Stimulated activated CD8-positive, alpha-beta memory T cell treated with anti-CD3 and anti-CD28 coated beads, Interleukin-7, amount 100 ng/mL, for 4 hours (primary cell): Measurements from ENCODE around the gene SLIT3.

Source experiments
- DNase-seq, 2 donors: peaks; one replicate each; pipeline ENCODE4 v3.0.0-alpha.2; 2020; ENCODE audit warnings: low read depth in 2 of 2

SLIT3 gene

DNA sequence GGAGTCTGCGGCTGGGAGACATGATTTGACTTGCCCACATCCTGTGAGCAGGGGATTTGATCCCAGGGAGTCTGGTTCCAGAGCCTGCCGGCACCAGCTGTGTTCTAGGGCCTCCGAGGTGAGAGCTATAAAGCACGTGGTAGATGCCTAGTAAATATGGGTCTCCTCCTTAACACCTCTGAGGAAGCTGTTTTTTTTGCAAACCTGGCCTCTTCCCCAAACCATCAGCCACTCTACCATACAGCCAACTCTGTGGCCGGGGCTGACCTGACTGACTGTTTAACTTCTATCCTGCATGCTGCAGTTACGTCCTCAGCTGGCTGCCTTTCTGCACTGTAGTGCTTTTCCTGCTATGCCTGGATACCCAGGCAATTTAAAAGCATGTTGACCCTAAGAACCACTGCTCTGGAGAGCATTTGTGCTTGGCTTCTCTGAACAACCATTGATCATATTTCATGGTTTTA lies 220.5 kb downstream of the SLIT3 start:
- no peak for DNase-seq

GRCh38 chr5:169079697-169080096 lies 221.2 kb downstream of the SLIT3 start:
- no peak for DNase-seq

GRCh38 chr5:169074839-169075238 lies 226.1 kb downstream of the SLIT3 start:
- DNase-seq, result no peak

DNA sequence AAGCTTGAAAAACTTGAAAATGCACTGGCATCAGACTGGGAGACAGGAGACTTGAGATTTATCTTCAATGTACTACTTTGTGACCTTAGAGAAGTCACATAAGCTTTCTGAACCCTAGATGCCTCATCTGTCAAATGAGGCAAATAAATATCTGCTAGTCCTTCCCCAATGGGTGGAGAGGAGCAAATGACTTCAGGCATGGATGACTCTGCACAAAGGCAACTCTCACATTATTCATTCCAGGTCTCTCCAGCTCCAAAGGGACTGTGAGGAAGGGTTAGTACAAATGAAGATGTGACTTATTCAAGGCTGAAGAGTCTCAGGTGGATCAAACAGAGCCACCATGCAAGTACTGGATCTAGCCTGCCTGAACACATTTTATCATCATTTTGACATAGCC lies 228.7 kb downstream of the SLIT3 start:
- no peak for DNase-seq

GRCh38 chr5:169070413-169070812 lies 230.5 kb downstream of the SLIT3 start:
- DNase-seq, result no peak

- DNase-seq, result no peak
Measured at GRCh38 chr5:169067751-169068173, 233.2 kb downstream of the SLIT3 start.

DNA sequence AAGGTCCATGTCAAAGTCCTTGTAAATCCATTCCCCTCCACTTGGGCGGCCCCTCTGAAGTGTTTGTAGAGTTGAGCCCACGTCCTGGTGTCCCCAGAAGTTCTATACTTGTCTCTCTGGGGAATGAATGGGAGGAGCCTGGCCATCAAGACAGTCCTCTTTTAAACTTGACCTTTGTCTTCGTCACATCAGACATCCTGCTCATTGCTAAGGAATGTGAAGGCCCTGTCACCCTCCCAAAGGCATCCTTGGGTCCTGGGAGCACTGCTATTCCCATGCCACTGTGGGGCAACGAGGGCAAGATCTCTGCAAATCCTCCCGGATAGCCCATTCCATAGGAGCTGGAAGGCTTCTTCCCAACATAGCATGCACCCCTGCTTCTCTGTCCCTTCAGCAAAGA lies 235.5 kb downstream of the SLIT3 start:
- DNase-seq, result no peak

DNA sequence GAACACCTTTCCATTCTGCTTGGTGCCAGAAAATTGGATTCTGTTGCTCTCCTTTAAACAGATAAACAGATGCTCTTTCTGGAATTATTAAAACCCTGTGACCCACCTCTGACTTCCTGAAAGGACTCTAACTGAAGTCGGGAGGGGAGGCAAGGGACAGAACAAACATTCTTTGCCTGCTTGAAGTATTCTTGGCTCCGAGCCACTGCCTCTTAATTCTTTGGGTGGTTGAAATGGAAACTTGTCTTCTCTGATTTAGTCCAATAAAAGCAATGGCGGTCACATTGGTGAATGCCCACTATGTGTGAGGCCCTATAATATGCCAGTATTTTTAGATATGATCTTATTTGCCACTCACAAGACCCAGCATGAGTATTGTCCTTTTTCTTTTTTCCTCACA lies 236.8 kb downstream of the SLIT3 start:
- DNase-seq, result no peak

GRCh38 chr5:169063316-169063953 lies 237.5 kb downstream of the SLIT3 start:
- no peak for DNase-seq

DNA sequence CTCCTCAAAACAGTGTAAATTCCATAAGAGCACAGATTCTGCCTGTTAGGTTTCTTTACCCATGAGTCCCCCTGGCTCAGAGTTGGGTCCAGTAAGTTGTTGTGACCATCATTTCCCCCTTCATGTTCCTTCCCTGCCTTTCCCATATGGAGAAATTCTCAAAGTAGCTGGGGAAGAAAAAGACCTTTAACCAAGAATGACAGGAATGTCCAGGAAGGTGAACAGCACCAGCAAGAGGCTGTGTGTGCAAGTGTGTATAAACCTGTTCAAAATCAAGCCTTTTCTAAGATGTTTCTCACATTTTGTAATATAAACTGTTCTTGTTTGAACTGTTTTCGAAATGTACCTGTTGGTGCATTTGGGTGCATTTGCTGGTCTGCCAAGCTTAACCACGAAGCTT lies 238.2 kb downstream of the SLIT3 start:
- no peak for DNase-seq

- no peak for DNase-seq
Measured at GRCh38 chr5:169054506-169054905, 246.4 kb downstream of the SLIT3 start.

DNA sequence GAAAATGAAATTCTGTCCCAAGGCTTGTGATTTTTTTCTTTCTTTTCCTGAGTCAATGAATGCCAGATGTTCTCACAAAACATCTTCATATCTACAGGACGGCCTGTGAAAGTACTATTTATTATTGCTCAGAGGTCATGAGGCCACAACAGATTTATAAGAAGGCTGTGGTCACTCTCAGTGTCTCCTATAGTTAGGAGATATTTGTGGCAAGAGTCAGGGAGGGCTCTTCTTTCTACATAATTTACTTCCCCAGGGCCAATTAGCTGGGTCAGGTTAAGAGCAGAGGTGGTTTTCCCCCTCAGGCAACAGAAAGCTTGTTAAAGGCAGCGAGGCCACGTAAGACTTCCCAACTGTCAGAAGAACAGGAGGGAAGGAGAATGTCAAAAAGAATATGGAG lies 248.7 kb downstream of the SLIT3 start:
- DNase-seq, result no peak

DNA sequence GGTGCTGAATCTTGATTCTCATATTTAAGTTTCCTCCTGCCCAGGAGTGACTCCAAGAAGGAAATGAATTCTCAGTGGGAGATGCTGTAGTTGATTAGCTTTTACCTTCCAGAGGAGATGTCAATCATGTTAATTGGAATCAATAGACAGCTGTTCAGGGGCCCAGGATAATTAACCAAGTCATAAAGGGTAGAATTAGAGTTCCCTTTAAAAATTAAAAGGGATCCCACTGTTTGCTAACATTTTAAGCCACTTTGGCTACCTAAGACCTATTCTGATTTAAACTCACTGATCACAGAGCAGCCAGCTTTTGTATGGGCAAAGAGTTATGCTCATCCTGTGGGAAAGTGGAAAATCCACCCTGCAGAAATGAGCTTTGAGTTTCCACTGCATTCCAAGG lies 249.6 kb downstream of the SLIT3 start:
- DNase-seq, result no peak

GRCh38 chr5:169050636-169051035 lies 250.3 kb downstream of the SLIT3 start:
- DNase-seq, result no peak

- DNase-seq, result no peak
Measured at GRCh38 chr5:169050146-169050571, 250.8 kb downstream of the SLIT3 start.

- DNase-seq, result no peak
Measured at GRCh38 chr5:169049712-169050111, 251.2 kb downstream of the SLIT3 start.

- DNase-seq, result no peak
Measured at GRCh38 chr5:169048181-169049125, 252.5 kb downstream of the SLIT3 start.

DNA sequence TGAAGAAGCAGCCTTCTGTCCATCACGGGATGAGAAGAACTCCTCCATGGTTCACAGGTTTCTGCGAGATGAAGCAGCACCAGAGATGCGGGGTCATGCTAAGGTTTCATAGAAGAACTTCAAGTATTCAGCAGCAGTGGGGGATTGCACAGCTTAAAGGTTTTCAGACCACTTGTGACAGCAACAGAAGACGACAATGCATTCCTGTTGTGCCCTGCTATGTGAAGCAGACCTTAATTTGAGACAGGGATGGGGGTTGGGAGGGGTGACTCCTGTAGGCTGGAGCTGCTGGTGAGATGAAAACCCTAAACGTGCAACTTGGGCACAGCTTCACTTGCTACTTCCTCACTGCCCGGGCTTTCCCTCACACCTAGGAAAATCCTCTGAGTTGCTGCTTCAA lies 256.0 kb downstream of the SLIT3 start:
- no peak for DNase-seq

DNA sequence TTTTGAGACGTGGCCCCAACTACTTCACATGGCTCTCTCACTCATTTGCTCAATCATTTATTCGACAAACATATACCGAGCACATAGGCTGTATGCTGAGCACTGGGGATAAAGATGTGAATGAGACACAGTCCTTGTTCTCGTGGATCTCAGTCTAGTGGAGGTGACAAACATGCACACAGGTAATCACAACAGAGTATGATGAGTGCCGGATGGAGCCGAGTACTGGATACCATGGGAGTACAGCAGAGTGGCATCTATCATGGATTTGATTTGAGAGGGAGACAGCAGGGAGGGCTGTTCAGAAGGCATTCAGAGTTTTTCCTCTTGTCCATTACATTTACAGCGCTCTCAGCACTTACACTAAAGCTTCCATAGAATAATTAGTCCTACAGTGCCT lies 259.8 kb downstream of the SLIT3 start:
- DNase-seq, result no peak

DNA sequence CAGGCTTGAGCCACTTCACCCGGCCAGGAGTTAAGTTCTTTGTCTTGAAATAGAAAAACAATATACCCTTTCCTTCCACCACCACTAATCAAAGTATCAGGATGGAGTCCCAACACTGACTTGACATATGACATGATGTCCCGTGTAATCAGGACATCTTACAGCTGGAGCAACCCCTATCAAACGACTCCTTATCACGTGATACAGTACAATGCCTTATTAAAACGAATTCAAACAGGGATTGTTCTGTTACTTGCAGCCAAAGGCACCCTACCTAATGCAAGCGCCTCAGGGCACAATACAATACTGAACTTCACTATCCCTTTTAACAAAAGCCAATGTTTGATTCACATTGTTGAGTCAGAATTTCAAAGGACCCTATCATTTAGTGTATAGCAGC lies 261.3 kb downstream of the SLIT3 start:
- DNase-seq, result no peak

GRCh38 chr5:169037466-169037865 lies 263.5 kb downstream of the SLIT3 start:
- no peak for DNase-seq

DNA sequence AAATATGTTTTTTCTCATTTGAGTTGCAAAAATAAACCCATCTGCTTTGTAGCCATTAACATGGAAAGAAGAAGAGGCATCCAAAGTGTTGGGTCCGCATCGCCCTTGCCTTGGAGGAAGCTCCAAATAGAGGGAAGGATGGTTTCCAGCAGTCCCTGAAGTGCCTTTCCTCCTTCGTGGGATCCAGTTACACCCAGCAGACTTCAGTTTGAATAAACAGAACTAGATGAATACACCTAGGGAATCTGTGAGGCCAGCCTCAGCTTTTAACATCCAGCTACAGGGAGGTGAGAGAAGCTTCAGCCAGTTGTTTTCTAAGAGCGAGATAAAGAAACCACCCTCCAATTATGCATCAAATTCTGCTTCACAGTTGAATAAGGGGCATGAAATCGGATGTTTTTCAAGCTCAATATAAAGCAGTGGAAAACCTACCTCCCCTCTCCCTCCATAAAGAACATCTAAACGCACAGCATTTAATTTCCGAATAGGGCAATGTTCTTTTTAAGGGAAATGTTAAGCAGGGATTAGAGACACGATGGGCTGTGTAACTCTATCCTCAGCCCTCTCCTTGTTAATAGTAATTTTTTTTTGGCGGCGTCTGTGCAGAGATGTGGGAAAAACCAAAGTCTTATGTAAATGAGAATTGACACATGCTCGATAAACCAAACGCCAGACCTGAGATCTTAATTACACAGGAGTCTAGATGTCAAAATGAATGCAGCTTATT lies 264.7 kb downstream of the SLIT3 start:
- no peak for DNase-seq
